HepG2 (cell line): ENCODE data around the gene MTX1. TPM values are rescaled to one million over a fixed set of nuclear protein-coding genes. Genes with fewer than 3 reads are reported as not detected.

Source experiments
- ATF6 ChIP-seq: sonication (generic); formaldehyde crosslinking; conservative IDR thresholded peaks from 2 replicates; pipeline ENCODE4 v1.4.0; 2020; ENCODE audit warnings: missing genetic modification reagents
- CBX1 ChIP-seq: IDR thresholded peaks from one replicate; pipeline ENCODE4 v1.6.1; 2016; ENCODE audit warnings: antibody characterized with exemption, low read depth
- CBX2 ChIP-seq, 2 experiments: fragments of 200-600 bp in 1 of 2; sonication (generic); formaldehyde crosslinking in 1 of 2; IDR thresholded peaks; 2 replicates each; pipeline versions ENCODE4 v1.7.0 to v1.8.1; 2018 to 2022; ENCODE audit warnings: low read depth in 2 of 2, low read length in 1 of 2, mild to moderate bottlenecking in 1 of 2, missing genetic modification reagents in 1 of 2
- CC2D1A ChIP-seq: sonication (generic); formaldehyde crosslinking; IDR thresholded peaks from 2 replicates; pipeline ENCODE4 v1.8.1; 2023; ENCODE audit warnings: mild to moderate bottlenecking, missing genetic modification reagents
- DR1 ChIP-seq: sonication (generic); formaldehyde crosslinking; IDR thresholded peaks from 2 replicates; pipeline ENCODE4 v1.8.0; 2021; ENCODE audit warnings: mild to moderate bottlenecking, missing genetic modification reagents, inconsistent platforms
- EHMT2 ChIP-seq: fragments of 200-600 bp; sonication (generic); IDR thresholded peaks from 2 replicates; pipeline ENCODE4 v1.7.0; 2017; ENCODE audit warnings: antibody characterized with exemption, low read depth, low read length, borderline replicate concordance
- ETV6 ChIP-seq: sonication (generic); formaldehyde crosslinking; conservative IDR thresholded peaks from 2 replicates; pipeline ENCODE4 v1.4.0; 2020; ENCODE audit warnings: missing genetic modification reagents
- HES4 ChIP-seq: sonication (generic); formaldehyde crosslinking; IDR thresholded peaks from 2 replicates; pipeline ENCODE4 v1.9.0; 2021; ENCODE audit warnings: mild to moderate bottlenecking, missing genetic modification reagents, borderline replicate concordance
- MTA1 ChIP-seq: sonication (generic); formaldehyde crosslinking; IDR thresholded peaks from 2 replicates; pipeline ENCODE4 v1.4.0; 2020; ENCODE audit warnings: missing genetic modification reagents, mild to moderate bottlenecking, borderline replicate concordance
- NCOR1 ChIP-seq: fragments of 200-600 bp; sonication (generic); IDR thresholded peaks from 2 replicates; pipeline ENCODE4 v1.7.0; 2017; ENCODE audit warnings: antibody characterized with exemption, low read length, borderline replicate concordance
- NFE2 ChIP-seq: sonication (generic); formaldehyde crosslinking; IDR thresholded peaks from 2 replicates; pipeline ENCODE4 v1.4.0; 2020; ENCODE audit warnings: missing genetic modification reagents
- PATZ1 ChIP-seq: sonication (generic); formaldehyde crosslinking; IDR thresholded peaks from 2 replicates; pipeline ENCODE4 v1.4.0; 2020; ENCODE audit warnings: missing genetic modification reagents
- POGK ChIP-seq: sonication (generic); formaldehyde crosslinking; conservative IDR thresholded peaks from 2 replicates; pipeline ENCODE4 v1.8.0; 2022; ENCODE audit warnings: mild to moderate bottlenecking, moderate library complexity, missing genetic modification reagents
- POLR2A ChIP-seq, 2 experiments: IDR thresholded peaks; 2 replicates each; pipeline ENCODE4 v1.6.1; 2011; ENCODE audit warnings: low read depth in 2 of 2, low read length in 2 of 2, mild to moderate bottlenecking in 1 of 2, moderate library complexity in 1 of 2; ENCODE audit not compliant: insufficient read depth in 1 of 2
- SALL2 ChIP-seq: sonication (generic); formaldehyde crosslinking; IDR thresholded peaks from 2 replicates; pipeline ENCODE4 v1.8.1; 2023; ENCODE audit warnings: mild to moderate bottlenecking, missing genetic modification reagents, inconsistent platforms
- ZKSCAN1 ChIP-seq: fragments of 150-350 bp; IDR thresholded peaks from 2 replicates; pipeline ENCODE4 v1.6.1; 2014; ENCODE audit warnings: low read length
- ZNF460 ChIP-seq: sonication (generic); formaldehyde crosslinking; IDR thresholded peaks from 2 replicates; pipeline ENCODE4 v1.5.1; 2020; ENCODE audit warnings: missing genetic modification reagents, mild to moderate bottlenecking, borderline replicate concordance
- ZNF639 ChIP-seq: conservative IDR thresholded peaks from 2 replicates; pipeline ENCODE4 v1.6.1; 2018; ENCODE audit warnings: missing genetic modification reagents
- ZNF737 ChIP-seq: sonication (generic); formaldehyde crosslinking; IDR thresholded peaks from 2 replicates; pipeline ENCODE4 v1.5.0; 2020; ENCODE audit warnings: missing genetic modification reagents, mild to moderate bottlenecking, borderline replicate concordance
- ZNF740 ChIP-seq: sonication (generic); formaldehyde crosslinking; IDR thresholded peaks from 2 replicates; pipeline ENCODE4 v1.4.0; 2020; ENCODE audit warnings: missing genetic modification reagents
- ZNF883 ChIP-seq: sonication (generic); formaldehyde crosslinking; IDR thresholded peaks from 2 replicates; pipeline ENCODE4 v1.5.1; 2020; ENCODE audit warnings: mild to moderate bottlenecking, missing genetic modification reagents; ENCODE audit errors: not compliant biosample characterization
- ZSCAN9 ChIP-seq: IDR thresholded peaks from 2 replicates; pipeline ENCODE4 v1.6.1; 2016; ENCODE audit warnings: borderline replicate concordance
- polyA plus RNA-seq, 8 experiments: library from polyadenylated mRNA; depleted of rRNA in 3 of 8; stranded (reverse) in 7 of 8; unstranded in 1 of 8; fragments of >200 nt; fragmentation: Illumina TruSeq in 4 of 8; extraction: Trizol in 4 of 8; gene quantifications; 2 replicates each; pipeline versions ENCODE4 v1.2.1 to v1.2.3, GENCODE V29; 2011 to 2016; ENCODE audit warnings: low read depth in 4 of 8, missing spikeins in 1 of 8, mixed read lengths in 1 of 8; ENCODE audit not compliant: insufficient read depth in 1 of 8
- total RNA-seq, 5 experiments: library from RNA; depleted of rRNA; stranded (reverse); fragments of >200 nt; fragmentation: Illumina TruSeq; extraction: Trizol; gene quantifications; 2 replicates each; pipeline ENCODE4 v1.2.3, GENCODE V29; 2016; ENCODE audit warnings: low read depth in 1 of 5

MTX1 gene
- total and polyA plus RNA-seq, 2 of the 13 experiments (the other 11 are each of a cell fraction or from before 2014, with no cell fraction given) = 64.5 to 72.6 TPM

GRCh38 chr1:155208541-155209311 is at the start of gene MTX1 (continued):
- TF ChIP-seq PATZ1 (CRISPR knock-in tag) = peak; percentile 64
- no peak for TF ChIP-seq CBX2 (IDR thresholded peaks at IDR 0.05; ENCODE audit: low read depth, low read length)
- no peak for TF ChIP-seq CBX2 (CRISPR knock-in tag; IDR thresholded peaks at IDR 0.05; ENCODE audit: low read depth)
- peak; percentile 42 for TF ChIP-seq POGK (CRISPR knock-in tag)
- peak; percentile 72 to 82 for TF ChIP-seq POLR2A (IDR thresholded peaks at IDR 0.05; ENCODE audit: insufficient read depth in 1 of 2, low read depth in 2 of 2, low read length in 2 of 2)
- TF ChIP-seq SALL2 (CRISPR knock-in tag) = 0 out of 2 replicates have a peak, but pooled peaks have one; percentile 65
- TF ChIP-seq ZNF639 (CRISPR knock-in tag) = no peak
- TF ChIP-seq CBX1 = no peak
- no peak for TF ChIP-seq ZSCAN9 (CRISPR knock-in tag)
- TF ChIP-seq NCOR1 = no peak
- TF ChIP-seq MTA1 (CRISPR knock-in tag) = peak; percentile 16; the same call in 1 of the 2 replicates
- TF ChIP-seq ATF6 (CRISPR knock-in tag) = no peak
- TF ChIP-seq ZNF737 (CRISPR knock-in tag) = no peak
- no peak for TF ChIP-seq ZNF740 (CRISPR knock-in tag)
- no peak for TF ChIP-seq CC2D1A (CRISPR knock-in tag)
- no peak for TF ChIP-seq ZKSCAN1
- TF ChIP-seq ZNF460 (CRISPR knock-in tag) = no peak
- no peak for TF ChIP-seq NFE2 (CRISPR knock-in tag)
- peak; percentile 17; the same call in 1 of the 2 replicates for TF ChIP-seq HES4
- no peak for TF ChIP-seq ETV6
- peak; percentile 77 for TF ChIP-seq ZNF883
- TF ChIP-seq DR1 (CRISPR knock-in tag) = peak; percentile 60; the same call in 1 of the 2 replicates
- TF ChIP-seq EHMT2 = no peak
